Progenitor cell of endocrine pancreas (in vitro differentiated cells): ENCODE measurements around the gene ALG11. TPM values are rescaled to one million over a fixed set of nuclear protein-coding genes. Genes with fewer than 3 reads are reported as not detected.
A peak's percentile ranks its signal among the peaks of the same experiment; 100 is the strongest.

ENCODE experiments used
- DNase-seq: peaks from one replicate; pipeline ENCODE4 v3.0.0; 2021; ENCODE audit warnings: low spot score; ENCODE audit not compliant: unreplicated experiment
- H3K27ac Mint-ChIP-seq: 2 replicates; pipeline ENCODE4 v1.8.0; 2021; ENCODE audit warnings: mild to moderate bottlenecking, moderate library complexity, mixed read lengths
- H3K27me3 Mint-ChIP-seq: 2 replicates; pipeline ENCODE4 v1.8.0; 2021; ENCODE audit warnings: mixed read lengths
- H3K36me3 Mint-ChIP-seq: 2 replicates; pipeline ENCODE4 v1.8.0; 2022; ENCODE audit warnings: mixed read lengths; ENCODE audit not compliant: insufficient read depth
- H3K4me1 Mint-ChIP-seq: 2 replicates; pipeline ENCODE4 v1.8.0; 2021; ENCODE audit warnings: low read depth, mixed read lengths
- H3K4me3 Mint-ChIP-seq: 2 replicates; pipeline ENCODE4 v1.8.0; 2021; ENCODE audit warnings: low read depth, mild to moderate bottlenecking, moderate library complexity, mixed read lengths
- H3K9me3 Mint-ChIP-seq: 2 replicates; pipeline ENCODE4 v1.8.0; 2021; ENCODE audit warnings: low read depth, mixed read lengths
- CTCF ChIP-seq: fragments of 200-600 bp; sonication (generic); IDR thresholded peaks from one replicate; pipeline ENCODE4 v1.5.0; 2021; ENCODE audit warnings: antibody characterized with exemption, mild to moderate bottlenecking; ENCODE audit not compliant: unreplicated experiment
- total RNA-seq: library from RNA; stranded (reverse); gene quantifications from 2 replicates; pipeline ENCODE4 v1.2.1, GENCODE V29; 2021

The ALG11 gene
- total RNA-seq, 1 donor from 2014 or later, result 45.1 TPM

GRCh38 chr13:52010890-52011631 is 1.1 kb upstream of the ALG11 start, which contains the start of gene ATP7B:
Gene ATP7B, minus strand, starts transcription at chr13:52011450. Its CDS starts 113 bp downstream, at chr13:52011337.
- H3K27me3 Mint-ChIP-seq, result no peaks in the 10 kb centered on the region
- H3K27ac Mint-ChIP-seq, result peak within 1 kb of the TSS; percentile 99
- peaks cover 4% of the 10 kb centered on the region for H3K9me3 Mint-ChIP-seq
- TF ChIP-seq CTCF, result peak; percentile 47
- H3K36me3 Mint-ChIP-seq, result peaks cover 16% of the 10 kb centered on the region
- H3K4me3 Mint-ChIP-seq, result peak within 1 kb of the TSS; percentile 100
- DNase-seq, result peak; percentile 28
- H3K4me1 Mint-ChIP-seq, result peaks cover 44% of the 10 kb centered on the region

GRCh38 chr13:52012512-52012836 is 276 bp downstream of the ALG11 start:
- Mint-ChIP-seq H3K36me3 (peaks cover 12% of the 10 kb centered on the region), H3K27ac (peak overlapping the region; percentile 99), H3K27me3 (no peaks in the 10 kb centered on the region), H3K4me3 (peak overlapping the region; percentile 100), H3K4me1 (peaks cover 30% of the 10 kb centered on the region), H3K9me3 (peaks cover 4% of the 10 kb centered on the region)
- no peak for DNase-seq
- no peak for TF ChIP-seq CTCF

- peaks cover 4% of the 10 kb centered on the region for H3K9me3 Mint-ChIP-seq
- TF ChIP-seq CTCF, result no peak
- H3K4me3 Mint-ChIP-seq, result no peak overlapping the region
- H3K27me3 Mint-ChIP-seq, result no peaks in the 10 kb centered on the region
- H3K27ac Mint-ChIP-seq, result no peak overlapping the region
- peaks cover 4% of the 10 kb centered on the region for H3K4me1 Mint-ChIP-seq
- H3K36me3 Mint-ChIP-seq, result peaks cover 25% of the 10 kb centered on the region
- DNase-seq, result no peak
These were observed 4.1 kb downstream of the ALG11 start for GRCh38 chr13:52016296-52016695.

- H3K27me3 Mint-ChIP-seq, result no peaks in the 10 kb centered on the region
- no peak overlapping the region for H3K4me3 Mint-ChIP-seq
- peaks cover 36% of the 10 kb centered on the region for H3K36me3 Mint-ChIP-seq
- DNase-seq, result no peak
- no peak for TF ChIP-seq CTCF
- H3K9me3 Mint-ChIP-seq, result peaks cover 4% of the 10 kb centered on the region
- no peak overlapping the region for H3K27ac Mint-ChIP-seq
- H3K4me1 Mint-ChIP-seq, result peaks cover 3% of the 10 kb centered on the region
These were observed 8.0 kb downstream of the ALG11 start for GRCh38 chr13:52020191-52020590.

GRCh38 chr13:52022356-52022755 is 10.2 kb downstream of the ALG11 start:
- Mint-ChIP-seq H3K27me3 (no peaks in the 10 kb centered on the region), H3K27ac (no peak overlapping the region), H3K4me1 (peaks cover 15% of the 10 kb centered on the region), H3K9me3 (peaks cover 3% of the 10 kb centered on the region), H3K36me3 (peaks cover 46% of the 10 kb centered on the region), H3K4me3 (no peak overlapping the region)
- DNase-seq, result no peak
- no peak for TF ChIP-seq CTCF
